GM23248 (cell line): Measurements from ENCODE around the gene TMEM150B. TPM values are rescaled to one million over a fixed set of nuclear protein-coding genes. Genes with fewer than 3 reads are reported as not detected.

Source experiments
- DNase-seq: peaks from one replicate; pipeline ENCODE4 v3.0.0-alpha.2; 2015
- H2AFZ ChIP-seq: fragments of 200-600 bp; sonication (generic); 2 replicates; pipeline ENCODE4 v1.6.1; 2016; ENCODE audit warnings: antibody characterized with exemption
- H3F3A ChIP-seq: fragments of 200-600 bp; sonication (generic); 2 replicates; pipeline ENCODE4 v1.6.1; 2016; ENCODE audit warnings: mild to moderate bottlenecking, antibody characterized with exemption, mixed run types; ENCODE audit not compliant: insufficient read depth
- H3K27ac ChIP-seq: fragments of 200-600 bp; sonication (generic); 2 replicates; pipeline ENCODE4 v1.5.1; 2016; ENCODE audit warnings: mild to moderate bottlenecking
- H3K27me3 ChIP-seq: fragments of 200-600 bp; sonication (generic); replicated peaks from 2 replicates; pipeline ENCODE4 v1.6.1; 2016; ENCODE audit warnings: mild to moderate bottlenecking; ENCODE audit not compliant: insufficient read depth
- H3K36me3 ChIP-seq: fragments of 200-600 bp; sonication (generic); 2 replicates; pipeline ENCODE4 v1.6.1; 2016; ENCODE audit warnings: low read depth, mild to moderate bottlenecking
- H3K4me1 ChIP-seq: fragments of 200-600 bp; sonication (generic); 2 replicates; pipeline ENCODE4 v1.6.1; 2016; ENCODE audit warnings: mild to moderate bottlenecking; ENCODE audit not compliant: insufficient read depth
- H3K4me2 ChIP-seq: fragments of 200-600 bp; sonication (generic); one replicate; pipeline ENCODE4 v1.6.1; 2016; ENCODE audit warnings: mild to moderate bottlenecking; ENCODE audit not compliant: unreplicated experiment
- H3K4me3 ChIP-seq: fragments of 200-600 bp; sonication (generic); 2 replicates; pipeline ENCODE4 v1.5.1; 2016; ENCODE audit warnings: mild to moderate bottlenecking
- H3K79me2 ChIP-seq: fragments of 200-600 bp; sonication (generic); 2 replicates; pipeline ENCODE4 v1.6.1; 2016; ENCODE audit warnings: mild to moderate bottlenecking; ENCODE audit not compliant: insufficient read depth
- H3K9ac ChIP-seq: fragments of 200-600 bp; sonication (generic); 2 replicates; pipeline ENCODE4 v1.6.1; 2016; ENCODE audit warnings: mild to moderate bottlenecking
- H3K9me2 ChIP-seq: fragments of 200-600 bp; sonication (generic); 2 replicates; pipeline ENCODE4 v1.6.1; 2016; ENCODE audit warnings: mixed run types, mild to moderate bottlenecking, moderate library complexity; ENCODE audit not compliant: insufficient read depth
- H3K9me3 ChIP-seq: fragments of 200-600 bp; sonication (generic); one replicate; pipeline ENCODE4 v1.6.1; 2017; ENCODE audit warnings: low read depth
- H4K20me1 ChIP-seq: fragments of 200-600 bp; sonication (generic); 2 replicates; pipeline ENCODE4 v1.6.0; 2016; ENCODE audit not compliant: insufficient read depth
- EZH2 ChIP-seq: fragments of 200-600 bp; sonication (generic); IDR thresholded peaks from 2 replicates; pipeline ENCODE4 v1.6.1; 2018; ENCODE audit warnings: antibody characterized with exemption, mild to moderate bottlenecking; ENCODE audit not compliant: insufficient read depth, poor library complexity, severe bottlenecking
- EZH2phosphoT487 ChIP-seq: fragments of 200-600 bp; sonication (generic); IDR thresholded peaks from 2 replicates; pipeline ENCODE4 v1.6.1; 2018; ENCODE audit warnings: antibody characterized with exemption, moderate library complexity, mild to moderate bottlenecking, low read depth; ENCODE audit not compliant: insufficient read depth
- WGBS, 2 experiments: methylation state at CpG; one replicate each; pipeline ENCODE4 v1.1.6; 2015 to 2017; ENCODE audit warnings: low lambda C conversion rate in 2 of 2, low coverage in 1 of 2; ENCODE audit errors: missing lambda C conversion rate in 2 of 2; 5-methylcytosine and 5-hydroxymethylcytosine counted together
- in situ Hi-C: fragments of 300-500 bp; cut with MboI; formaldehyde crosslinking; loops from 2 replicates; pipeline ENCODE4 v1.15.0; 2020
- polyA plus RNA-seq: library from polyadenylated mRNA; unstranded; fragments of >200 nt; fragmentation: Nextera tagmentation; extraction: Ambion mirVana; gene quantifications from 2 replicates; pipeline ENCODE4 v1.2.1, GENCODE V29; 2016
- total RNA-seq: library from RNA; depleted of rRNA; stranded (reverse); fragments of >200 nt; shearing (Covaris generic); gene quantifications from 2 replicates; pipeline ENCODE4 v1.2.3, GENCODE V29; 2014

The TMEM150B gene
- total and polyA plus RNA-seq, 2 experiments from 2014 or later, result not detected

- no peaks in the 10 kb centered on the region for H4K20me1 ChIP-seq
- no peaks in the 10 kb centered on the region for H3K79me2 ChIP-seq
- H3K27me3 ChIP-seq, result no peaks in the 10 kb centered on the region
- in situ Hi-C loops, result no loop called here
- no peak overlapping the region for H3K9ac ChIP-seq
- H3K4me3 ChIP-seq, result no peak overlapping the region
- H2AFZ ChIP-seq, result no peak overlapping the region
- no peak overlapping the region for H3K4me2 ChIP-seq
- H3K4me1 ChIP-seq, result no peaks in the 10 kb centered on the region
- peak; percentile 43 for DNase-seq
- no peak for TF ChIP-seq EZH2phosphoT487
- TF ChIP-seq EZH2, result no peak
- no peaks in the 10 kb centered on the region for H3F3A ChIP-seq
- no peaks in the 10 kb centered on the region for H3K9me3 ChIP-seq
- no peak overlapping the region for H3K27ac ChIP-seq
- H3K9me2 ChIP-seq, result no peaks in the 10 kb centered on the region
- no peaks in the 10 kb centered on the region for H3K36me3 ChIP-seq
- 84 to 86% methylated on average over 17 to 39 of the region's 39 CpGs for WGBS, 2 experiments
Observed at GRCh38 chr19:55304279-55304978, 20.7 kb downstream of the TMEM150B start.

GRCh38 chr19:55303477-55303876 is 21.7 kb downstream of the TMEM150B start:
- Histone ChIP-seq H3K9me3 (no peaks in the 10 kb centered on the region), H3K27ac (no peak overlapping the region), H3K4me2 (no peak overlapping the region), H3K36me3 (no peaks in the 10 kb centered on the region), H3F3A (no peaks in the 10 kb centered on the region), H4K20me1 (no peaks in the 10 kb centered on the region), H3K9me2 (no peaks in the 10 kb centered on the region), H3K79me2 (no peaks in the 10 kb centered on the region), H3K4me1 (no peaks in the 10 kb centered on the region), H3K27me3 (no peaks in the 10 kb centered on the region), H3K4me3 (no peak overlapping the region), H3K9ac (no peak overlapping the region), H2AFZ (no peak overlapping the region)
- in situ Hi-C loops, result no loop called here
- DNase-seq, result no peak
- TF ChIP-seq EZH2phosphoT487 (no peak), EZH2 (no peak)
- WGBS, 2 experiments, result 89 to 95% methylated on average over 11 of the region's 11 CpGs

GRCh38 chr19:55302318-55302703 is 22.8 kb downstream of the TMEM150B start:
- no peaks in the 10 kb centered on the region for H3K4me1 ChIP-seq
- no peaks in the 10 kb centered on the region for H3K79me2 ChIP-seq
- no peaks in the 10 kb centered on the region for H3F3A ChIP-seq
- in situ Hi-C loops, result no loop called here
- no peaks in the 10 kb centered on the region for H3K9me3 ChIP-seq
- TF ChIP-seq EZH2, result no peak
- TF ChIP-seq EZH2phosphoT487, result no peak
- no peak for DNase-seq
- no peaks in the 10 kb centered on the region for H3K9me2 ChIP-seq
- peak overlapping the region; percentile 70 for H3K9ac ChIP-seq
- H2AFZ ChIP-seq, result peak overlapping the region; percentile 95
- H3K4me3 ChIP-seq, result peak overlapping the region; percentile 74
- no peaks in the 10 kb centered on the region for H3K36me3 ChIP-seq
- H3K4me2 ChIP-seq, result peak overlapping the region; percentile 91
- no peak overlapping the region for H3K27ac ChIP-seq
- H3K27me3 ChIP-seq, result no peaks in the 10 kb centered on the region
- 67 to 72% methylated on average over 3 to 12 of the region's 12 CpGs for WGBS, 2 experiments
- H4K20me1 ChIP-seq, result no peaks in the 10 kb centered on the region

GRCh38 chr19:55301459-55302317 is 23.5 kb downstream of the TMEM150B start:
- H3K9me3 ChIP-seq, result no peaks in the 10 kb centered on the region
- H3K4me2 ChIP-seq, result peak overlapping the region; percentile 91
- H3K27ac ChIP-seq, result no peak overlapping the region
- DNase-seq, result peak; percentile 86
- H3K4me3 ChIP-seq, result peak overlapping the region; percentile 74
- TF ChIP-seq EZH2phosphoT487, result no peak
- TF ChIP-seq EZH2, result no peak
- H3K27me3 ChIP-seq, result no peaks in the 10 kb centered on the region
- H3K36me3 ChIP-seq, result no peaks in the 10 kb centered on the region
- in situ Hi-C loops, result no loop called here
- H3K4me1 ChIP-seq, result no peaks in the 10 kb centered on the region
- H3K9me2 ChIP-seq, result no peaks in the 10 kb centered on the region
- no peaks in the 10 kb centered on the region for H4K20me1 ChIP-seq
- no peaks in the 10 kb centered on the region for H3F3A ChIP-seq
- peak overlapping the region; percentile 95 for H2AFZ ChIP-seq
- 8% methylated on average over 38 to 42 of the region's 42 CpGs for WGBS, 2 experiments
- H3K9ac ChIP-seq, result peak overlapping the region; percentile 70
- H3K79me2 ChIP-seq, result no peaks in the 10 kb centered on the region
